NCI-H460 (cell line): ENCODE results near the gene AVPR2. TPM values are rescaled to one million over a fixed set of nuclear protein-coding genes. Genes with fewer than 3 reads are reported as not detected.

ENCODE experiments used
- DNase-seq: peaks from one replicate; pipeline ENCODE4 v3.0.0-alpha.2; 2016; ENCODE audit warnings: low read depth; ENCODE audit errors: extremely low read depth
- total RNA-seq: library from RNA; depleted of rRNA; stranded (reverse); fragments of >200 nt; shearing (Covaris generic); gene quantifications from 2 replicates; pipeline ENCODE4 v1.2.3, GENCODE V29; 2014

The AVPR2 gene
- total RNA-seq, 1 experiment from 2014 or later = not detected

- no peak for DNase-seq
These were observed 5.5 kb downstream of the AVPR2 start for GRCh38 chrX:153909980-153910360.

DNA sequence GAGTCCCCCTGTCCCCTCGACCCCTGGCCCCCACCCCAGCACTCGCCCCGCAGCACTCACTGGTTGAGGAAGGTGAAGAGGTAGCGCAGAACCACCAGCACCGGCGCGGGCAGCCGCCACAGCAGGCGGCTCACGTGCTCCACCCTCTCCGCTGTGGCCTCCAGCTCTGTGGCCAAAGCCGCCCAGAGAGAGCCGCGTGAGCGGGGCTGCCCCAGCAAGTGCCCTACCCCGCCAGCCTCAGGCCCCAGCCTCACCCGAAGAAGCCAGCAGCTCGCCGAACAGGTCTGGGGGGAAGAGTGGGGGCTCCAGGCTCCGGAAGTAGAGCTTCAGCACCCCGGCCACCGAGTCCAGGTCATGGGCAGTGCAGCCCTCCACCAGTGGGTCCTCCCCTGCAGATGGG, 6.0 kb downstream of the AVPR2 start:
- no peak for DNase-seq

DNA sequence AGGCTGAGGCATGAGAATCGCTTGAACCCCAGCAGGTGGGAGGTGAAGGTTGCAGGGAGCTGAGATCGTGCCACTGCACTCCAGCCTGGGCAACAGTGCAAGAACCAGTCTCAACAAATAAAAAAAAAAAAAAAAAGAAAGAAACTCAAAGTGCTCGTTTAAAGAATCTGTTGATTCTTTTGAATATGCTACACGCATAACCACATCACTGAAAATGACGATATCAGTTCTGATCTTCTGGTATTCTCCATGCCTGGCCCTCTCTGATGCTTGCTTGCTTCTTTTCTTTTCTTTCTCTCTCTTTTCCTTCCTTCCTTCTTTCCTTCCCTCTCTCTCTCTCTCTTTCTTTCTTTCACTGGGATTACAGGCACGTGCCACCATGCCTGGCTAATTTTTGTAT, 7.3 kb downstream of the AVPR2 start:
- no peak for DNase-seq

DNA sequence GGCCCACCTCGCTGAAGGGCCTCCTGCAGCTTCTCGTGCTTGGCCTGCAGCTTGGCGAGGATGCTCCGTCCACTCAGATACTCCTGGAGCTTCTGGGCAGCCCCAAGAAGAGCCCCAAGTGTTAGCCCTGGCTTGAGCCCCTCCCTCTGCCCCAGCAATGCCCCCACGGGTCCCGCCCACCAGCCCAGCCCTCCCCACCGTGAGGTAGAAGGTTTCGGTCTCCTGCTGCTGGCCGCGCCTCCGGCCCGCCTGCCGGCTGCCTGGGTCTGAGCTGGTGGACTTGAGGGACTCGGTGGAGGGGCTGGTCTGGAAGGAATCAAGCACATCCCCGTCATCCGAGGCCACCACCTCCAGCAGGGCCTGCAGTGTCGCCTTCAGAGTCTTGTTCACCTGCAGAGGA, 8.7 kb downstream of the AVPR2 start:
- DNase-seq = no peak

- no peak for DNase-seq
These were observed 9.2 kb downstream of the AVPR2 start for GRCh38 chrX:153913701-153914100.

GRCh38 chrX:153917869-153918268, 13.4 kb downstream of the AVPR2 start:
- DNase-seq = no peak

GRCh38 chrX:153919281-153919680, 14.8 kb downstream of the AVPR2 start:
- DNase-seq = no peak

DNA sequence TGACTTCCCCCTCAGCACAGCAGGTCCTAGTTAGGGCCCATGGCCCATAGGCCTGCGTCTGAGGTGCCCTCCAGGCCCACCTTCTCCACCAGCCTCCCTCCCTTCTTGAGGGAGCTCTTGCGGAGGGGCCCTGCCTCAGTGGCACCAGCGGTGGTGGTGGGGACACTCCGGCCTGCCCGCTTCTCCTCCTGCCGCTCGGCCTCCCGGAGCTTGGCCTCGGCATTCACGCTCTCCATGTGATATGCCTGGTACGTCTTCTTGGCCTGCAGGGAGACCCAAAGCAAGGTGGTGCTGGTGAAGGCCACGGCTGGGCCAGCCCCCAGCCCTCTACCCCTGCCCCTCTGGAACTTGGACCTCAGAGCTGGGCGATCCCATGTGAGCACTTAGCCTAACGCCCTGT, 16.1 kb downstream of the AVPR2 start:
- no peak for DNase-seq

- DNase-seq = no peak
These were observed 16.6 kb downstream of the AVPR2 start for GRCh38 chrX:153921070-153921469.

DNA sequence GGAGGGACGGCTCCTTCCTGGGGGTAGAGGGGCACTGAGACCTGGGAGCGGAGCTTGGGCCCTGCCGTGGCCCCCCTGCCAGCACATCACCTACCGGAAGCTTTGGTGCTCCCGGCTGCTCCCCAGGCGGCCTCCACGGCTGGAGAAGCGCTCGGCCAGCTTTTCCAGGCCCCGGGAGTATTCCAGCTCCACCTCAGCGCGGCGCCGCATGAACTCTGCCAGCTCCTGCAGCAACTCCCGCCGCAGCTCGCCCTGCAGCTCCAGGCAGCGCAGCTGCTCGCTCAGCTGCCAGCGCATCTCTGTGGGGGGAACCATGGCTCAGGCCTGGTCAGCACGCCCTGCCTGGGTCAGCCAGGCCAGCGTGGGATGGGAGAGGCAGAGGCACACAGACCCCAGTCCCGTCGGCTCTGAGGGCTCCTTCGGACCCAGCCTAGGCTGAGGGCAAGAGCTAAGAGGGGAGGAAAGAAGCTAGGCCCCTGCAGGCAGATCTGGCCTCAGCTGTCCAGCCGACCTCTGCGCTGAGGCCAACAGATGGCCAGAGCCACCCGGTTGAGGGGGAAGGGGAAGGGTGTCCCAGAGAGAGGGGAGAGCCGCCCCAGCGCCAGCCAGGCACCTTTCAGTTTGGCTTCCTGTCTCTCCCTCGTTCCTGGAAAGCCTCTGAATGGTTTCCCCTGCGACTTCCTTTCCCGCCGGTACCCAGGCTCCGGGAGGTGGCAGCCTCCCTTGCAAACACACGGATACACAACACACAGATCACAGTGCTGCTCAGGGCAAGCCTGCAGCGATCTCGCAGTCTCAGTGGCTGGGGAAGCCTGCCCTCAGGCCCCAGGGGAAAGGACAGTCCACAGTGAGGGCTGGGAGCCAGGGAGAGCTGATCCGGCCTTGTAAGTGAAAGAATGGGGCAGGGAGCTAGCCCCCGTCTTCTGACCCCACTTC, 17.3 kb downstream of the AVPR2 start:
- no peak for DNase-seq

DNA sequence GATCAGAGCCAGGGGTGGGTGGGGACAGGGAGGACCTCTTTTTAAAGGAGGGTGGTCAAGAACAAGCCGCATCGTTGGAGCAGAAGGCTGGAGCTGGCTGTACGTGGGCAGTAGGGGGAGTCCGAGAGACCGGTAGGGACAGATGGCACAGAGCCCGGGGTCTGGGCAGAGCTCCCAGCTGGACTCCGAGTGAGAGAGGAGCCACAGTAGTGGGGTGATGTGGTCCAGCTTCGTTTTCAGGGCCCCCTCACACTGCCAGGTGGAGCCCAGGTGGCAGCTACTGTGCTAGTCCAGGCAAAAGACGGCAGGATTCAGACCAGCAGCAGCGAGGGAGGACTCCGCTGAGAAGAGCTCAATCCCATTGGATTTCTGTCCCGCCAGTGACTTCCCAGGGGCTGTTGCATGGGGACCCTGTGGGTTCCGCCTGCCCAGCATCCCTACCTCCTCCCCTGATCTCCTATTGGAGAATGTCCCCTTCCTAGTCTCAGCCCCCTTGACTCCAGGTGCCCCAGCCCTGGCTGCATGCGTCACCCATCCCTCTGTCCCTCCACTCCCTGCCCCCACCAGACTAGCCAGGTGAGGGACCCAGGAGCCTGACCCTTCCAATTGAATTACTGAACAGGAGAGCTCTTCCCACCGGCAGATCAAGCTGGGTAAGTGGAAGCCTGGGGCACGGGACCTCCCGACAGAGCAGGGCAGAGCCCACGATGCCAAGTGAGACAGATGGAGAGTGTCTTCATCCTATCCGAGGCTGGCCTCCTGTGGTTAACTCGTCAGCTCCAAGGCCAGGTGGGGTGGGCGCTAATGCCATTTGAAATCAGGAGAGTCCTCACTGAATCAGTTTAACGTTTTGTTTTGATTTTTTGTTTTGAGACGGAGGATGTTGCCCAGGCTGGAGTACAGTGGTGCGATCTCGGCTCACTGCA, 18.7 kb downstream of the AVPR2 start:
- DNase-seq = peak; percentile 48

- peak; percentile 77 for DNase-seq
These were observed 19.8 kb downstream of the AVPR2 start for GRCh38 chrX:153924149-153924861.

- no peak for DNase-seq
These were observed 20.9 kb downstream of the AVPR2 start for GRCh38 chrX:153925387-153925738.

GRCh38 chrX:153925739-153926551, 21.5 kb downstream of the AVPR2 start, which contains the start of gene ARHGAP4:
TSS of gene ARHGAP4 (minus strand) at chrX:153926264. CDS start at chrX:153926202, 62 bp downstream.
- peak; percentile 46 for DNase-seq

- no peak for DNase-seq
These were observed 22.0 kb downstream of the AVPR2 start for GRCh38 chrX:153926552-153926857.

DNA sequence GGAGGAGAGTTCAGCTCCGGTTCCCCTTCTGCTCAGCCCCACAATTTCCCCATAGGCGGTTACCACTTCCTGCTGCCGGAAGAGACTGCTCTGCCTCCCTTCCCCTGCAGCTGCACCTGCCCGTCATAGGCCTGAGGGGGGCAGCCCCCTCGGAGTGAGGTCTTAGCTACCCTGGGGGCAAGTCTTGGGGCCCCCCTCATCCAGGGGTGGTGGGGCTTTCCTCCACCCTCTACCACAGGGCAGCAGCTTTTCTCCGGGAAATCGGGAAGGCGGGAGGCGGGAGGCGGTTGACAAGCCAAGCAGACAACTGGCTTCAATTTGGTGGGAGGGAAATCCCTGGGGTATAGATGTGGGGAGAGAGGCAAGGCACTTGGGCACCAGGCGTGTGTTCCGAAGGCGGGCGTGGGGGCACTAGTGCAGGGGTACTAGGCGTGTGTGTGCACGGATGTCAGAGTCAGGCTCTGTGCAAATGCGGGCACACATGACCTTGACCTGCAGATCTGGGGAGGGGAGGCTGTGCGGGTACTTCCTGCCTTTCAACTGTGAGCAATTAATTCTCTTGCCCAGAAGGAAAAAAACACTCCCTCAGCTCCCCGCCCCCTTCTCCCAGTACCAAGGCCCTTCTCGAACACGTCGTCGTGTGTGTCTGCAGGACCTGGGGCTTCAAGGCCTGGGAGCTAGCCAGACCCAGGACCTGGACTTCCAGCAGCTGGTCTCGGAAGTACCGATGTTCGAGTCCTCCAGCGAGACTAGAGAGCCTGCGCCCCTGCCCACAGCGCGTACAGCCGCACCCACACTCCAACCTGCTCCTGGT, 22.6 kb downstream of the AVPR2 start:
- DNase-seq = peak; percentile 23

- DNase-seq = no peak
These were observed 23.1 kb downstream of the AVPR2 start for GRCh38 chrX:153927672-153927921.

DNA sequence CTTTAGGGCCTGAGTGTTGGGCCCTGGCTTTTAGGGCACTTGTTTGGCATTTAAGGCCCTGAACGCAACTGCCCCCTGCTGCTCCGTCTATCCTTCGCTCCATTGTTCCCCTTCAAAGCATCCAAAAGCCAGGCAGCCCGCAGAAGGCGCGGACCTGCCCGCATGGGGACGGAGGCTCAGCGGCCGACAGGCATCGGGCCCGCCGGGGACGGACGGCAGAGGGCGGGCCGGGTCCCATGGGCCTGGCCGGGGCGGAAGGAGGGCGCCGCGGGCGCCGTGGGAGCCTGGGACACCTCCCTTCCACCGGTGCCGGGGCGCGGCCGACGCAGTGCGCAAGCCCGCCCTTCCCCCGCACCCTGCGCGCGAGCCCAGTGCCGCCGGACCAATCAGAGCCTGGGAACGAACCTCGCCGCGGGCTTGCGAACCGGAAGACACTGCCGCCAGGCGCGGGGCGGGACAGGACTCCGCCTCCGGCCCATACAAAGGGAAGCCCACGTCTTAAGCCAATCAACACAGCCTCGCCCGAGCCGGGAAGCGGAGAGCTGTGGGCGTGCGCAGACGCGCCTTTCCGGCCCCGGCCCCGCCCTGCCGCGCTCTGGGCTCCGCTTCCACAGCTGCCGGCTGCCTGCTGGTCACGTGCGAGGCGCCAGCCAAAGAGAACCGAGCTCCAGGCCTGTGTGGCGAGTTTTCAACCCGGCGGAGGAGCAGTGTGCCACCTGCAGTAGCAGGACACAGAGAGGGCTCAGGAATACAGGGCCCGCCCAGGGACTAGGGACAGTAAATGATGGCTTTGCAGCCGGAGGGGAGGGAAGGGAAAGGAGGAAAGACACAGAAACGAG, 23.7 kb downstream of the AVPR2 start:
- DNase-seq = peak; percentile 97

DNA sequence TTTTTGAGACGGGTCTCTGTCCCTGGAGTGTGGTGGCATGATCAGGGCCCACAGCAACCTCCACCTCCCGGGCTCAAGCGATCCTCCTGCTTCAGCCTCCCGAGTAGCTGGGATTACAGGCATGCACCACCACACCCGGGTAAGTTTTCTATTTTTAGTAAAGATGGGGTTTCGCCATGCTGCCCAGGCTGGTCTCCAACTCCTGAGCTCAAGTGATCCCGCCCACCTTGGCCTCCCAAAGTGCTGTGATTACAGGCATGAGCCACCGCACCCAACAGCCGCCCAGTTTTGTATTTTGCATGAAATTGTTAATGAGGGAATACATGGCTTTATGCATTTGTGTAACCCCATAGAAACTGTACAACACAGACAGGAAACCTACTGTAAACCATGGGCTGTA, 24.4 kb downstream of the AVPR2 start:
- no peak for DNase-seq
